Measurements from ENCODE around the gene GCLC. TPM values are rescaled to one million over a fixed set of nuclear protein-coding genes. Genes with fewer than 3 reads are reported as not detected.

GCLC gene
- total and polyA plus RNA-seq, 2 donors from 2014 or later, result 14.8 to 31.8 TPM

GRCh38 chr6:53581856-53582255 lies 37.0 kb upstream of the GCLC start:
- no peaks in the 10 kb centered on the region for H3K36me3 ChIP-seq (ENCODE audit: control insufficient read depth in 2 of 3, insufficient read depth in 3 of 3, low read length in 3 of 3)
- no peaks in the 10 kb centered on the region for H3K27me3 ChIP-seq (ENCODE audit: control insufficient read depth, insufficient read depth, low read length)
- no peak for TF ChIP-seq CTCF (IDR thresholded peaks at IDR 0.05; ENCODE audit: borderline replicate concordance, extremely low read depth, insufficient read depth)
- H3K27ac ChIP-seq (ENCODE audit: low read depth in 2 of 2, low read length in 2 of 2), result no peak overlapping the region
- no peak overlapping the region for H3K4me3 ChIP-seq (ENCODE audit: low read length in 3 of 3)
- FAIRE-seq (no peak), DNase-seq (peak in 1 of 5 donors; percentile 55)
- H3K4me1 ChIP-seq (ENCODE audit: control insufficient read depth in 2 of 3, insufficient read depth in 2 of 3, low read depth in 1 of 3, low read length in 3 of 3), result no peaks in the 10 kb centered on the region
- intact Hi-C loops (cut with DNase I), result no loop called here
- no peak overlapping the region for H3K9ac ChIP-seq (ENCODE audit: low read length in 3 of 3)
- no peaks in the 10 kb centered on the region for H3K9me3 ChIP-seq (ENCODE audit: control insufficient read depth in 2 of 3, insufficient read depth in 1 of 3, low read length in 3 of 3)

- intact Hi-C loops (cut with DNase I), result no loop called here
- peak in 3 of 5 donors; percentile 16 to 56 (median 54) for DNase-seq
- no peaks in the 10 kb centered on the region for H3K9me3 ChIP-seq (ENCODE audit: control insufficient read depth in 2 of 3, insufficient read depth in 1 of 3, low read length in 3 of 3)
- H3K9ac ChIP-seq (ENCODE audit: low read length in 3 of 3), result no peak overlapping the region
- no peak for FAIRE-seq
- H3K27me3 ChIP-seq (ENCODE audit: control insufficient read depth, insufficient read depth, low read length), result no peaks in the 10 kb centered on the region
- no peak overlapping the region for H3K27ac ChIP-seq (ENCODE audit: low read depth in 2 of 2, low read length in 2 of 2)
- TF ChIP-seq CTCF (IDR thresholded peaks at IDR 0.05; ENCODE audit: borderline replicate concordance, extremely low read depth, insufficient read depth), result no peak
- no peaks in the 10 kb centered on the region for H3K4me1 ChIP-seq (ENCODE audit: control insufficient read depth in 2 of 3, insufficient read depth in 2 of 3, low read depth in 1 of 3, low read length in 3 of 3)
- no peaks in the 10 kb centered on the region for H3K36me3 ChIP-seq (ENCODE audit: control insufficient read depth in 2 of 3, insufficient read depth in 3 of 3, low read length in 3 of 3)
- no peak overlapping the region for H3K4me3 ChIP-seq (ENCODE audit: low read length in 3 of 3)
These were observed 36.4 kb upstream of the GCLC start for GRCh38 chr6:53581173-53581773.

- Histone ChIP-seq H3K36me3 (ENCODE audit: control insufficient read depth in 2 of 3, insufficient read depth in 3 of 3, low read length in 3 of 3) (no peaks in the 10 kb centered on the region), H3K27me3 (ENCODE audit: control insufficient read depth, insufficient read depth, low read length) (no peaks in the 10 kb centered on the region), H3K27ac (ENCODE audit: low read depth in 2 of 2, low read length in 2 of 2) (no peak overlapping the region), H3K4me3 (ENCODE audit: low read length in 3 of 3) (no peak overlapping the region), H3K9ac (ENCODE audit: low read length in 3 of 3) (no peak overlapping the region), H3K9me3 (ENCODE audit: control insufficient read depth in 2 of 3, insufficient read depth in 1 of 3, low read length in 3 of 3) (no peaks in the 10 kb centered on the region), H3K4me1 (ENCODE audit: control insufficient read depth in 2 of 3, insufficient read depth in 2 of 3, low read depth in 1 of 3, low read length in 3 of 3) (no peaks in the 10 kb centered on the region)
- no peak for FAIRE-seq
- DNase-seq, result no peak
- TF ChIP-seq CTCF (IDR thresholded peaks at IDR 0.05; ENCODE audit: borderline replicate concordance, extremely low read depth, insufficient read depth), result no peak
- intact Hi-C loops (cut with DNase I), result no loop called here
These were observed 34.4 kb upstream of the GCLC start for GRCh38 chr6:53579338-53579737.

GRCh38 chr6:53578371-53578770 lies 33.5 kb upstream of the GCLC start:
- FAIRE-seq (peak; percentile 66), DNase-seq (no peak)
- intact Hi-C loops (cut with DNase I), result no loop called here
- H3K9ac ChIP-seq (ENCODE audit: low read length in 3 of 3), result no peak overlapping the region
- H3K4me3 ChIP-seq (ENCODE audit: low read length in 3 of 3), result no peak overlapping the region
- no peaks in the 10 kb centered on the region for H3K27me3 ChIP-seq (ENCODE audit: control insufficient read depth, insufficient read depth, low read length)
- no peaks in the 10 kb centered on the region for H3K36me3 ChIP-seq (ENCODE audit: control insufficient read depth in 2 of 3, insufficient read depth in 3 of 3, low read length in 3 of 3)
- H3K4me1 ChIP-seq (ENCODE audit: control insufficient read depth in 2 of 3, insufficient read depth in 2 of 3, low read depth in 1 of 3, low read length in 3 of 3), result no peaks in the 10 kb centered on the region
- H3K9me3 ChIP-seq (ENCODE audit: control insufficient read depth in 2 of 3, insufficient read depth in 1 of 3, low read length in 3 of 3), result no peaks in the 10 kb centered on the region
- TF ChIP-seq CTCF (IDR thresholded peaks at IDR 0.05; ENCODE audit: borderline replicate concordance, extremely low read depth, insufficient read depth), result no peak
- H3K27ac ChIP-seq (ENCODE audit: low read depth in 2 of 2, low read length in 2 of 2), result no peak overlapping the region
